Measurements from ENCODE around the gene HS3ST6.
"Not testable (repeated sequence)": the region's sequence is repeated elsewhere in the genome, so short reads cannot be mapped to it uniquely, and the experiment has no call there.

HS3ST6 gene

GRCh38 chr16:1946495-1947368 is 28.5 kb upstream of the HS3ST6 start:
- DNase-seq: no peak

- DNase-seq: no peak
Measured at GRCh38 chr16:1945559-1946391, 27.6 kb upstream of the HS3ST6 start.

DNA sequence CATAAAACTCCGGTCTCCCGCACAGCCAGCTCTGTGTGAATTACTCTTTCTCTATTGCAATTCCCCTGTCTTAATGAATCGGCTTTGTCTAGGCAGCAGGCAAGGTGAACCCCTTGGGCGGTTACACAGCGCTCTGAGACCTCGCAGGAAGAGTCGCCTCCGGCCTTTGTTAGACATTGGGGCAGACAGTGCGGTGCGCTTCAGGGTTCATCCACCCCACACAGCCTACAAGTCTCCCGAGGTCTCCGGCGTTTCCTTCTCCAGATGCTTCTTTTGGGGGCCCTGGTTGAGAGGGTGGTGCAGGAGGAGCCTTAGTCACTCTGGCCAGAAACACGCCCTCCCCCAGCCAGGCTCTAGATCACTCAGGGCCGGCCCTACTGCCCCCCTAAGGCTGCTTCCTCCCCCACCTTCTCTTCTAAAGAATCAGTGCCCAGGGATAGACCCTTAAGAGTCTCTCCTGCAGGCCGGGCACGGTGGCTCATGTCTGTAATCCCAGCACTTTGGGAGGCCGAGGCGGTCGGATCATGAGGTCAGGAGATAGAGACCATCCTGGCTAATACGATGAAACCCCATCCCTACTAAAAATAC is 26.5 kb upstream of the HS3ST6 start:
- DNase-seq: no peak

DNA sequence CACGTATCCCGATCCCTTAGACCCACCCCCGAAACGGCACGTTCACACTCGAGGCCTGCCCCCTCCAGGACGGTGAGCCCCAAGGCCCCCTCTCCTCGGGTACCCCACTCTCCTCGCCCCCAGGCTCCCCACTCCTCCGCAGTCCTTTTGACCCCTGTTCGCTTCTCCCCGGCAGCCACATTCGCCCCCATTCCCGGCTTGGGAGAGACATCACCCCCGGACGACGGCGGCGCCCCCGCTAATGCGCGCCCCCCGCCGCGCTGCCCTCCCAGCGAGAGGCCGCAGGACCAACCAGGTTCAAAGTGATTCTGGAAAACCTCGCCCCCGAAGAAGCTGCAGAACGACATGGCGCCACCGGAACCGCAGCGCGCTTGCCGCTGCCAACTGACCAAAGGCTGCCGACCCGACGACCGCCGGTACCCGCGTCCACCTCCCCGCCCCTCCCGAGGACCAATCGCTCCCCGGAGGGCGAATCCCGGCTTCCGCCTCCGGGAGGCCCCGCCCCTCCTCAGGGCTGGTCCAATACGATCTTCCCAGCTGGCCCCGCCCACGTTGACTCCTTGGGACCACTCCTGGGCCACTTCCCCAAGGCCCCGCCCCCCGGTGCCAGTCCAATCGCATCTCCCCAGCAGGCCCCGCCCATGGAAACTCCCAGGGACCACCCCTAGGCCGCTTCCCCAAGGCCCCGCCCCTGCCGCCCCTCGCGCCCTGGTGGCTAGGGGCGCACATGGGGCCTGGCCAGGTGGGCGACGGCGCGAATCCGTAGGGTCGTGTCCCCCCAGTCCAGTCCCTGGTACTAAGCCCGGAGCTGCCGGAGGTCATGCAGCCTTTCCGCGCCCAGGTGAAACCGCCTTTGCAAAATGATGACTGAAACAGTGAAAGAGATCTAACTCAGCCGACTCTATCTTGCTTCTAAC is 24.9 kb upstream of the HS3ST6 start, which contains the start of gene MSRB1:
Gene MSRB1 (minus strand): TSS at position 390 of the 917 bp plus-strand sequence. CDS start 43 bp downstream, at position 347.
- DNase-seq: peak; percentile 88

DNA sequence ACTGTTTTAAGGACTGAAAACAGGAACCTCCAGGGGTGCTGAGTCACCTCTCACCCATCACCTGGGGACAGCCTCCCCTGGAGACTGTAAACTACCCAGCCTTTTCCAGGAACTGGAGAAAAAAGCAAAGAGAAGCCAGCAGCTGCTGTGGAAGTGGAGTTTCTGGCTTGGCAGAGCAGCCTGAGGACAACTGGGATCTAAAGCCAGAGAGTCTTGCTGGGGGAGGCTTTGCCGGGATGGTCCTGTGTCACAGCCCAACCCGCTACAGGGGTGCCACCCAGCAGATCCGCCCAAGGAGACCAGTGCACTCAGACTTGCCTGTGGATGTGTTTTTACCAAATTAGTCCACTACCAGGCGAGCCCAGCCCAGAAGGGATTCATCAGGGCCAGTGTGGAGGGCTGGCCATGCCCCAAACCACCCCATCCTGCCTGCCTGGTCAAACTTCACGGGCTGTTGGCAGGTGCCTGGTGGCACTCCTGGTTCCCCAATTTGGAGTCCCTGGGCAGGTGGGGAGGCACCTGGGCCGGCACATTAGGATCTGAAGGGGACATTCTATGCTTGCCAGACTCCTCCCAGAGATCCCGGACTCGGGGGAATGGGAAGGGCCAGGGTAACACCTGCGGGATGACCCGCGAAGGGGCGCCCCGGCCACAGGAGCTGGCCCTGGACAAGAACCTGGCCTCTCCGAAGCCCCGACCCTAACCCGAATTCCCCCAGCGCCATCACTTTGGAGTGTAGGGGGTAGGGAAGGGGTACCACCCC is 24.0 kb upstream of the HS3ST6 start:
- DNase-seq: no peak

DNA sequence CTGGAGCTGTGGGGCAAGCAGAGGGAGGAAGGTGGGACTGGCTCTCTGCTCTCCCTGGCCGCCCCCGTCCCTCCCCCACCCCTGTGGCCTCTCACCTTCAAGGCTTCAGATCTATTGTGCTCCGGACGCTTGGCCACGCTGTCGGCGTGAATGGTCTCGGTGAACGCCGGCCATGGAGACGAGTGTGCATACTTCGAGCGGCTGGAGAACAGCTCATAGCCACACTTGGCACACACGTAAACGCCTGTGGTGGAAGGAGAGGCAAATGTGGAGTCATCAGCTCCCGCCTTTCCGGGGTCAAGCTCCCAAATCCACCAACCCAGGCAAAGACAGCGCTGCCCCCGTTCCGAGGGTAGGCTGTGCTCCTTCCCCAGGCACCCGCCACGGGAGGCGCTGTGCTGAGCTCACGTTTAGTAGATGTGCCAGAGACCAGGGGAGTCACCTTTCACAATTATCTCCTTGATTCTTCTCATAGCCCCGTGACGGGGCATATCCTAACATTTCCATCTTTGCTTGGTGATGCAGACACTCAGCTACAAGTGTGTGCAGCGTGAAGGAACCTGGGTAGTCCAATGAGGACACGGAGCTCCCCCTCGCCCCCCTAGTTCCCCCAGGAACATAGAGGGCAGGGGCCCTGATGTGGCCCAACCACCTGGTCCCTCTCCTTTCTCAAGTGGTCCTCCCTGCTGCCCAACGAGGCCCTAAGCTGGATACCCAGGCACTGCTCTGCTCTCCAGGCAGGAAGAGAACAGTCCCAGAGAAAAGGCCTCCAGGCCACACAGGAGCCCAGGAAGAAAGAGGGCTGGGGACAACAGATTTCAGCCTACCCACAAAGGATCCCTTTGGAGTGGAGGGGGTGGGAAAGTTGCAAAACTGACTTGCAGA is 23.2 kb upstream of the HS3ST6 start:
- no peak for DNase-seq

- no peak for DNase-seq
Measured at GRCh38 chr16:1940273-1941161, 22.3 kb upstream of the HS3ST6 start.

GRCh38 chr16:1939833-1940232 is 21.6 kb upstream of the HS3ST6 start:
- not testable (repeated sequence) for DNase-seq

DNA sequence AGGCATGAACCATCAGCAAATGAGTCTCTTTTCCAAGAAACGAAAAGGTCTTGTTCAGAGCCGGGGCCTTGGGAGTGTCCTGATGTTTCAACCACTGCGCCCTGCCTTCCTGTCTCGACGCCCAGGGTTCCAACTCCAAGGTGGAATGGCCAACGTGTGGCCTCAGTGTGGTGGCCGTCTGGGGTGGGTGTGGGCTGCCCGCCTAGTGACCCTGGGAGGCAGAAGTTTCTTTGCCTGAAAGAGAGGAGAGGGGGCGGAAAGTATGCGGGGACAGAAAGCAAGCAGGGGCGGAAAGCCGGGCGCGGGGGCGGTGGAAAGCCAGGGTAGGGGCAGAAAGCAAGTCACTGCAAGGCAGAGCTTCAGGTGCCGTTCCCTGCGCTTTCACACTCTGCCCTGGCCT is 20.7 kb upstream of the HS3ST6 start:
- no peak for DNase-seq

DNA sequence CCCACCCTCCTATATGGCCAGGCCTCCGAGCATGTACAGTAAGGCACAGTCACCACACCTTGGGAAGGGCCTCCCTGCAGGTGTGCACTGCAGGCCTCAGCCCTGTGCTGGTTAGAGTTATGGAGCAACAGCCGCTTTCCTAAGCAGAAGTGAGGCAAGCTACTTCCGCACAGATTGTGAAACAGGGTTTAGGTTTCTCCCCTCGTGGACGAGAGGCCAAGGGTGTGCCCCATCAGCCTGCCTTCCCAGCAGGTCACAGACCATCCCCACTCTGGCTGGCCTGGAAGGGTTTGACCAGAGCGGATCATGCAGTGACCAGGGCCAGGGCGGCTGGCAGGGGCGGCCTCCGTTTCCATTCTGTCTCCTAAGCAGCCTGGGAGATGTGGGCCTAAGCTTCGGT is 20.1 kb upstream of the HS3ST6 start:
- peak; percentile 51 for DNase-seq

DNA sequence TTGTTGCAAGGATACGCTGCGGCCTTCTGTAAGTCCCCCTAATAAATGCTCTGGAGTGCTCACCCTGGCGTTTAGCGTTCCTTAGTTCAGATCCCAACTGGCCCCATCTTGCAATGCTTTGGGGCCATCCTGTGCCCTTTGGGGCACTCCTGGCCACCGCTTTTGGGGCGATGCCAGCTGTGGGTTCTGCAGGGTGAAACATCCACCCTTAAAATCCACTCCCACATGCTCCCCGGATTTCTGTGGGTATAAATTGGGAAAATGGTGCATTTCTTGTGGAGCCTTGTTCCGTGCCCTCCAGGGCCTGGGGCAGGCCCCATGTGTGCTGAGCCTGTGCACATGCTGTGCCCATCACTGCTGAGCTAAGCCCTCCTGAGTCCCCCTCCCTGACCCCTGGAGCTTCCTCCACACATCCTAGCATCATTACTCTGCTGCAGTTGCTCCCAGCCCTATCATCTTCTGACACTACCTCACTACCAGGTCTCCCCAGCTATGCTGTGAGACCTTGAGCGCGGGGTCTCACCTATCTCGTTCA is 18.8 kb upstream of the HS3ST6 start:
- DNase-seq: no peak

- no peak for DNase-seq
Measured at GRCh38 chr16:1933097-1933661, 15.0 kb upstream of the HS3ST6 start.

GRCh38 chr16:1932050-1933028 is 14.1 kb upstream of the HS3ST6 start:
- DNase-seq: no peak

DNA sequence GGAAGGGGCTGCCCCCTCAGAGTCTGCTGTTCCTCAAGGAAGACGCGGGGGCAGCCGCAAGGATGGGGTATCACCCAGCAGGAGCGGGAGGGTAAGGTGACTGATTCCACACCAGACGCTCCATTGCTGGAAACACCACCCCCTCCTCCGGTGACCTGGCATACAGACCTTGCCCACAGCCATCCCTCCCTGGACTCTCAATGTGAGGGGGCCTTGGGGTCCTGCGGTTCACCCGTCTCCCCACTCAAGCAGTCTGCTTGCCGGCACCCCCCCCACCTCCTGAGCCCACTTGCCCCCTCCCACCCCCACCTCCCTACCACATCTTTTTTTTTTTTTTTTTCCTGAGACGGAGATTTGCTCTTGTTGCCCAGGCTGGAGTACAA is 12.1 kb upstream of the HS3ST6 start:
- no peak for DNase-seq

GRCh38 chr16:1929578-1930337 is 11.5 kb upstream of the HS3ST6 start:
- no peak for DNase-seq

DNA sequence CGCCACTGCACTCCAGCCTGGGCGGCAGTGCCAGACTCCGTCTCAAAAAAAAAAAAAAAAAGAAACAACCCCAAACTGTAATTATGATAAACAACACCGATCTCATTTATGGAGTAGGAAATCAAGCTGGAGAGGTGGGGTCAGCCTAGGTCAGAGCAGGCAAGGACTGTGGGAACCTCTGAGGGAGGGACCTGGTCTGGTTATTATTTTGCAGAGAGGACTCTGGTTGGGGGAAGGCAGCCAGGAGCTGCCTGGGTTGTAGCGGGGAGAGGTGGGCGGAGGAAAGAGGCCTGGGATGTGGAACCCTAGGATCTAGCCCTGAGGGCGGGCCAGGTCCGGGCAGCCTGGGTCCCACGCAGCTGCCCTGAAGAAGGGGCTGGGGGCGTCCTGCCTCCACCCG is 10.9 kb upstream of the HS3ST6 start:
- no peak for DNase-seq

DNA sequence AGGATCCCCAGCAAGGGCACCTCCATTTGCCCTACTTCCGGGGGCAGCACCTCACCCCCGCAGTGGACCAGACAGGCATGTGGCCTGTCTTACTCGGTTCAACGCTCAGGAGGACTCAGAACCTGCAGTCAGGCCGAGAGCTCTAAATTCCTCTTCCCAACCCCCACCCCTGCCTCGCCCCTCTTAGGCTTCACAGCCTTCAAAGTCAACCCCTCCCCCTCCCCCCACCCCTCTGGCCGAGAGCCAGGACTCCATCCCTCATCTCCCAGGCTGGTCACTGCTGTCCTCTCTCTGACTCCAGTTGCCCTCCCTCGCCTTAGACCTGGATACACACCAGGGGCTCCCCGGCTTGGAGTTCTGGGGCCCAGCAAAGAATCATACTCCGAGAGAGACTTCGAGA is 8.1 kb upstream of the HS3ST6 start:
- DNase-seq: no peak
